ENCODE measurements around the gene F7. TPM values are rescaled to one million over a fixed set of nuclear protein-coding genes. Genes with fewer than 3 reads are reported as not detected.

Gene F7
- total and polyA plus RNA-seq, 2 of the 4 experiments (the other 2 are of a cell fraction), result under 0.01 to 0.07 TPM

GRCh38 chr13:113077953-113078901 is 27.4 kb upstream of the F7 start:
- Histone ChIP-seq H3K27ac (ENCODE audit: insufficient read depth, low read length) (no peak overlapping the region), H4K5ac (ENCODE audit: low read depth, low read length) (no peak overlapping the region), H4K91ac (ENCODE audit: insufficient read depth, low read depth, low read length) (no peak overlapping the region), H2BK5ac (ENCODE audit: low read depth, low read length, poor library complexity, severe bottlenecking) (no peak overlapping the region), H3K56ac (ENCODE audit: extremely low read depth, insufficient read depth, low read length) (no peak overlapping the region), H3K14ac (replicated peaks; ENCODE audit: low read depth, low read length) (no peak overlapping the region), H2AK5ac (ENCODE audit: low read depth, low read length) (no peak overlapping the region), H3K9ac (ENCODE audit: low read depth, low read length) (no peak overlapping the region), H2AFZ (replicated peaks; ENCODE audit: low read length, poor library complexity) (peak overlapping the region; percentile 8), H4K8ac (ENCODE audit: low read depth in 2 of 2, low read length in 2 of 2) (no peak overlapping the region), H3K4me2 (ENCODE audit: low read depth, low read length) (no peak overlapping the region), H3K79me1 (ENCODE audit: low read depth in 1 of 2, low read length in 2 of 2) (no peaks in the 10 kb centered on the region), H3K9me3 (ENCODE audit: control insufficient read depth, insufficient read depth, low read length) (no peaks in the 10 kb centered on the region), H3K9me1 (ENCODE audit: insufficient read depth, low read length) (no peaks in the 10 kb centered on the region), H3K27me3 (ENCODE audit: control insufficient read depth, insufficient read depth, low read length) (peaks cover 25% of the 10 kb centered on the region), H3K36me3 (ENCODE audit: control insufficient read depth, insufficient read depth, low read length) (no peaks in the 10 kb centered on the region), H2BK15ac (ENCODE audit: low read depth, low read length) (no peak overlapping the region), H3K4me1 (ENCODE audit: control insufficient read depth, insufficient read depth, low read length) (no peaks in the 10 kb centered on the region; the same call in 1 of the 2 replicates), H3K4ac (ENCODE audit: low read depth, low read length) (no peak overlapping the region), H3K18ac (ENCODE audit: low read depth, low read length) (no peak overlapping the region), H3K4me3 (ENCODE audit: insufficient read depth, low read depth, low read length) (no peak overlapping the region), H4K20me1 (ENCODE audit: insufficient read depth, low read length) (no peaks in the 10 kb centered on the region), H2BK20ac (ENCODE audit: low read depth, low read length) (no peak overlapping the region), H2AK9ac (replicated peaks; ENCODE audit: low read depth, low read length, poor library complexity) (no peak overlapping the region), H2BK120ac (ENCODE audit: low read depth, low read length) (no peak overlapping the region), H3K23ac (ENCODE audit: low read depth, low read length) (no peak overlapping the region)
- no peak for ATAC-seq (ENCODE audit: low read depth)
- in situ Hi-C loops (cut with MboI; ENCODE audit: low sequenced_read_pairs) (no loop called here), intact Hi-C loops (cut with micrococcal nuclease) (no loop called here), dilution Hi-C loops (cut with HindIII; ENCODE audit: low sequenced_read_pairs, unreplicated experiment) (no loop called here)
- TF ChIP-seq SMC3 (IDR thresholded peaks at IDR 0.05; ENCODE audit: low read depth, low read length) (no peak), MAFK (IDR thresholded peaks at IDR 0.05; ENCODE audit: low read depth, low read length) (no peak), FOS (IDR thresholded peaks at IDR 0.05; ENCODE audit: low read depth, low read length) (no peak), MXI1 (IDR thresholded peaks at IDR 0.05; ENCODE audit: borderline replicate concordance, low read depth, low read length) (no peak), NFE2L2 (IDR thresholded peaks at IDR 0.05; ENCODE audit: low read depth, low read length) (no peak)
- POLR2A ChIA-PET (ENCODE audit: unreplicated experiment), result no interaction called here
- WGBS, 2 experiments (ENCODE audit: extremely low coverage in 2 of 2, insufficient read length in 1 of 2), result 83% methylated on average over 23 of the region's 42 CpGs; no CpG with 5 or more reads in 1 of the 2 experiments
- BruUV-seq (replicated peaks), result no TSS peak
- CTCF ChIA-PET, result no interaction called here
- DNase-seq, result no peak
